Urinary bladder (tissue), 4 donors: ENCODE data around the gene ANO9. TPM values are rescaled to one million over a fixed set of nuclear protein-coding genes. Genes with fewer than 3 reads are reported as not detected.
A peak's percentile ranks its signal among the peaks of the same experiment; 100 is the strongest.
"Not testable (repeated sequence)": the region's sequence is repeated elsewhere in the genome, so short reads cannot be mapped to it uniquely, and the experiment has no call there.

Experiments
- DNase-seq: peaks from one replicate; pipeline ENCODE4 v3.0.0-alpha.2; 2015; ENCODE audit errors: extremely low spot score
- H3K27ac ChIP-seq: one replicate; pipeline ENCODE4 v1.5.1; 2013; ENCODE audit warnings: low read depth, mild to moderate bottlenecking, moderate library complexity
- H3K36me3 ChIP-seq: one replicate; pipeline ENCODE4 v1.6.1; 2013; ENCODE audit warnings: mild to moderate bottlenecking, moderate library complexity; ENCODE audit not compliant: insufficient read depth
- H3K4me1 ChIP-seq: one replicate; pipeline ENCODE4 v1.6.1; 2013; ENCODE audit warnings: mild to moderate bottlenecking, moderate library complexity; ENCODE audit not compliant: insufficient read depth
- H3K4me3 ChIP-seq: one replicate; pipeline ENCODE4 v1.5.1; 2013; ENCODE audit warnings: low read depth, low read length
- WGBS: extraction: QIAGEN DNeasy Blood & Tissue Kit; methylation state at CpG from one replicate; pipeline ENCODE4 v1.1.7; 2013; 5-methylcytosine and 5-hydroxymethylcytosine counted together
- polyA plus RNA-seq: library from polyadenylated mRNA; stranded (reverse); fragments of 200-250 nt; gene quantifications from one replicate; pipeline ENCODE4 v1.2.3, GENCODE V29; 2013
- total RNA-seq: library from RNA; depleted of rRNA; stranded (reverse); fragments of >200 nt; gene quantifications from one replicate; pipeline ENCODE4 v1.2.3, GENCODE V29; 2014
- donor health status: healthy with polysubstance abuse.
- donor health status: healthy.

ANO9 gene
- total and polyA plus RNA-seq, 2 donors: 1.3 to 5.1 TPM

- H3K27ac ChIP-seq: no peak overlapping the region
- H3K4me1 ChIP-seq: no peaks in the 10 kb centered on the region
- WGBS: 33% methylated on average over 23 of the region's 23 CpGs
- DNase-seq: no peak
- peak overlapping the region; percentile 28 for H3K4me3 ChIP-seq
- H3K36me3 ChIP-seq: no peaks in the 10 kb centered on the region
These were observed 45.3 kb downstream of the ANO9 start for GRCh38 chr11:396511-396947.

- no peak overlapping the region for H3K27ac ChIP-seq
- no peaks in the 10 kb centered on the region for H3K4me1 ChIP-seq
These were observed 45.9 kb downstream of the ANO9 start for GRCh38 chr11:395866-396265.

GRCh38 chr11:394858-395655 is 46.8 kb downstream of the ANO9 start:
- no peaks in the 10 kb centered on the region for H3K4me1 ChIP-seq
- no peaks in the 10 kb centered on the region for H3K36me3 ChIP-seq
- DNase-seq: no peak
- no peak overlapping the region for H3K4me3 ChIP-seq
- no peak overlapping the region for H3K27ac ChIP-seq
- WGBS: 74% methylated on average over 25 of the region's 25 CpGs

More at GRCh38 chr11:395866-396265, 45.9 kb downstream of the ANO9 start:
- H3K36me3 ChIP-seq: no peaks in the 10 kb centered on the region
- DNase-seq: no peak
- WGBS: 73% methylated on average over 11 of the region's 11 CpGs
- no peak overlapping the region for H3K4me3 ChIP-seq

- no peaks in the 10 kb centered on the region for H3K36me3 ChIP-seq
- peak within 1 kb of the TSS; percentile 92 for H3K27ac ChIP-seq
- no peak for DNase-seq
- no peaks in the 10 kb centered on the region for H3K4me1 ChIP-seq
- WGBS: 68% methylated on average over 57 of the region's 57 CpGs
- peak within 1 kb of the TSS; percentile 10 for H3K4me3 ChIP-seq
These were observed 47.6 kb downstream of the ANO9 start, which contains the start of gene PKP3 for GRCh38 chr11:394034-394857. Gene PKP3, plus strand, starts transcription at chr11:394209. Its CDS starts 84 bp downstream, at chr11:394293.

- 77% methylated on average over 17 of the region's 17 CpGs for WGBS
- Histone ChIP-seq H3K36me3 (no peaks in the 10 kb centered on the region), H3K27ac (peak overlapping the region; percentile 92), H3K4me3 (no peak overlapping the region), H3K4me1 (no peaks in the 10 kb centered on the region)
- DNase-seq: no peak
These were observed 48.4 kb downstream of the ANO9 start for GRCh38 chr11:393219-394033.

GRCh38 chr11:392102-392777 is 49.6 kb downstream of the ANO9 start:
- H3K4me3 ChIP-seq: no peak overlapping the region
- H3K27ac ChIP-seq: no peak overlapping the region
- no peak for DNase-seq
- WGBS: 87% methylated on average over 36 of the region's 36 CpGs
- H3K4me1 ChIP-seq: no peaks in the 10 kb centered on the region
- no peaks in the 10 kb centered on the region for H3K36me3 ChIP-seq

GRCh38 chr11:391117-392017 is 50.4 kb downstream of the ANO9 start:
- WGBS: 76% methylated on average over 38 of the region's 38 CpGs
- H3K4me3 ChIP-seq: no peak overlapping the region
- DNase-seq: no peak

GRCh38 chr11:390175-390574 is 51.6 kb downstream of the ANO9 start:
- no peak overlapping the region for H3K4me3 ChIP-seq
- H3K36me3 ChIP-seq: no peaks in the 10 kb centered on the region
- no peaks in the 10 kb centered on the region for H3K4me1 ChIP-seq
- WGBS: 68% methylated on average over 11 of the region's 11 CpGs
- no peak overlapping the region for H3K27ac ChIP-seq
- DNase-seq: no peak

More at GRCh38 chr11:391117-392017, 50.4 kb downstream of the ANO9 start:
- no peaks in the 10 kb centered on the region for H3K36me3 ChIP-seq
- H3K27ac ChIP-seq: no peak overlapping the region
- no peaks in the 10 kb centered on the region for H3K4me1 ChIP-seq

- not testable (repeated sequence) for H3K27ac ChIP-seq, H3K4me3 ChIP-seq, H3K4me1 ChIP-seq, H3K36me3 ChIP-seq, DNase-seq
- 72% methylated on average over 17 of the region's 17 CpGs for WGBS
These were observed 52.4 kb downstream of the ANO9 start for GRCh38 chr11:389369-389768.

GRCh38 chr11:387193-387793 is 54.5 kb downstream of the ANO9 start:
- 57% methylated on average over 4 of the region's 4 CpGs for WGBS
- no peak overlapping the region for H3K4me3 ChIP-seq
- no peak overlapping the region for H3K27ac ChIP-seq
- no peaks in the 10 kb centered on the region for H3K36me3 ChIP-seq
- no peaks in the 10 kb centered on the region for H3K4me1 ChIP-seq
- DNase-seq: no peak

- Histone ChIP-seq H3K4me3 (no peak overlapping the region), H3K36me3 (no peaks in the 10 kb centered on the region), H3K27ac (no peak overlapping the region), H3K4me1 (no peaks in the 10 kb centered on the region)
- 87% methylated on average over 6 of the region's 6 CpGs for WGBS
- DNase-seq: no peak
These were observed 55.3 kb downstream of the ANO9 start for GRCh38 chr11:386483-386882.
